Left lobe of liver (tissue), 2 donors: ENCODE results near the gene ZNF440. TPM values are rescaled to one million over a fixed set of nuclear protein-coding genes. Genes with fewer than 3 reads are reported as not detected.
"Not testable (repeated sequence)": the region's sequence is repeated elsewhere in the genome, so short reads cannot be mapped to it uniquely, and the experiment has no call there.

Experiments used
- ATAC-seq: fragments of 200-7000 bp; cut with Tn5 transposase; one replicate; pipeline ENCODE4 v1.9.1; 2020; ENCODE audit warnings: mild to moderate bottlenecking, moderate library complexity
- DNase-seq: peaks from one replicate; pipeline ENCODE4 v3.0.0-alpha.2; 2020; ENCODE audit warnings: low spot score
- total RNA-seq: library from RNA; stranded (reverse); gene quantifications from one replicate; pipeline ENCODE4 v1.2.1, GENCODE V29; 2021
- donor health status: DM: no; HTN: no; CAD: no; lungs with moderate emphysema.
- donor health status: DM: no; HTN: yes; CAD: no.

ZNF440 gene
- total RNA-seq, 1 donor from 2014 or later = 4.7 TPM

GRCh38 chr19:11821474-11822109 is 7.5 kb downstream of the ZNF440 start:
- ATAC-seq (no peak), DNase-seq (no peak)

GRCh38 chr19:11828957-11829876 is 15.1 kb downstream of the ZNF440 start:
- DNase-seq, ATAC-seq: not testable (repeated sequence)

- ATAC-seq (no peak), DNase-seq (no peak)
Measured at GRCh38 chr19:11832253-11832912, 18.3 kb downstream of the ZNF440 start.

DNA sequence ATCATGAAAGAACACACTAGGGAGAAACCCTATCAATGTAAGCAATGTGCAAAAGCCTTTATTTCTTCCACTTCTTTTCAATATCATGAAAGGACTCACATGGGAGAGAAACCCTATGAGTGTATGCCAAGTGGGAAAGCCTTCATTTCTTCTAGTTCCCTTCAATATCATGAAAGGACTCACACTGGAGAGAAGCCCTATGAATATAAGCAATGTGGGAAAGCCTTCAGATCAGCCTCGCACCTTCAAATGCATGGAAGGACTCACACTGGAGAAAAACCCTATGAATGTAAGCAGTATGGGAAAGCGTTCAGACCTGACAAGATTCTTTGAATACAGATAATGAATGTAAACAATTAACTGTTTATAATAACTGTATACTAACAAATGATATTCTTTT is 19.5 kb downstream of the ZNF440 start:
- DNase-seq = no peak

GRCh38 chr19:11835626-11836066 is 21.6 kb downstream of the ZNF440 start:
- DNase-seq, ATAC-seq: not testable (repeated sequence)

More for the DNA sequence above, 19.5 kb downstream of the ZNF440 start:
- no peak for ATAC-seq

DNA sequence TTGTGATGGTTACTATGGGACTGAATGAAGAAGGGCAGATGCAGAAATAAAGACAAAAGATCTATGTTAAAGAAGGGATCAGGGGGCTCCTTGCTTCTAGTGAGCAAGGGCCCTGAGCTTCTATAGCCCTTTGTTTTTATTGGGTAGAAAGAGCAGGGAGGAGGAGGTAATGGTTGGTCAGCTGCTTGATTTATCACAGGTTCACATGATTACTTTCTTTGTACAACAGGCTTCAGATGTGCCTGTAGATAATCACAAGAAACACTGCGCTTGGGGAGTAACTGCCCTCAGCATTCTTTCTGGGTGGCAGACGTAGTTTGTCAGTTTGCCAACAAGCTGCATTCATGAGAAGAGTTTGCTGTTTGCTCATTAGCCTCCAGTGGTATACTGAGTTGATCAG is 29.6 kb downstream of the ZNF440 start:
- no peak for DNase-seq
- no peak for ATAC-seq

DNA sequence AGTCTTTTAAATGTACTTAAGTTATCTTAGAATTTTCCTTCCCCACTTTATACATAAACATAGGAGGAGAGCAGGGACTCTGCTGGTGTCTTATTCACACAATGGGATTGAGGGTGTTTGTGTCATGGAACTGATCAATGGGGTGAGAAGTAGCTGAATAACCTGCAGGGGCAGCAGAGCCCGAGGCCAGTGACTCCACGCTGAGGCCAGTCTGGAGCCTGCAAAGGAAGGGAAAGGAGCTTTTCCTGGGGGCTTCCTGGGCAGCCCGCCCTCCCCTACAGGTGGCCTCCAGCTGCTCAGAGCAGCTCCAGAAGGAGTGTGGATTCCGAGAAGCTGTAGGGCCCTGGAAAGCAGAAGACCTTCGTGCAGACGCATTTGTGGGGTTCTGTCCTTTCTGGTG is 33.5 kb downstream of the ZNF440 start:
- ATAC-seq, DNase-seq: not testable (repeated sequence)

GRCh38 chr19:11848200-11848593 is 34.1 kb downstream of the ZNF440 start:
- ATAC-seq (no peak), DNase-seq (no peak)

- peak; percentile 93 for ATAC-seq
- peak; percentile 72 for DNase-seq
Measured at GRCh38 chr19:11848594-11849469, 34.8 kb downstream of the ZNF440 start, which contains the start of gene ZNF439. TSS of gene ZNF439 (plus strand) at chr19:11848726. CDS start at chr19:11848868, 142 bp downstream.

DNA sequence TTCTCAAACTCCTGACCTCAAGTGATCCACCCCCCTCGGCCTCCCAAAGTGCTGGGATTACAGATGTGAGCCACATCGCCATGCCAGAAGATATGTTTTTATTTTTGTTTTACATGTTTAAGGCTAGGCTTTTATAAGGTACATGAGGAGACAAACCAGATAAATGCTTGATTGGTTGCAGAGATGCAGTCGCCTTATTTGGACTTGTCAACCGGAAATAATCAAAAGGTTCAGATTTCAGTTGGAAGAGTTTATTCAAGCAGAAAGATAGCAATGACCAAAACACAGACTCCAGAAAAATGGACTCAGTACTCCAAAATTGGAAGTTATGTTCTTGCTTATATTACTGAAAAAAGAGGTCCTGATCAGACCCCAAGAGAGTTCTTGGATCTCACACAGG is 36.2 kb downstream of the ZNF440 start:
- not testable (repeated sequence) for ATAC-seq, DNase-seq

DNA sequence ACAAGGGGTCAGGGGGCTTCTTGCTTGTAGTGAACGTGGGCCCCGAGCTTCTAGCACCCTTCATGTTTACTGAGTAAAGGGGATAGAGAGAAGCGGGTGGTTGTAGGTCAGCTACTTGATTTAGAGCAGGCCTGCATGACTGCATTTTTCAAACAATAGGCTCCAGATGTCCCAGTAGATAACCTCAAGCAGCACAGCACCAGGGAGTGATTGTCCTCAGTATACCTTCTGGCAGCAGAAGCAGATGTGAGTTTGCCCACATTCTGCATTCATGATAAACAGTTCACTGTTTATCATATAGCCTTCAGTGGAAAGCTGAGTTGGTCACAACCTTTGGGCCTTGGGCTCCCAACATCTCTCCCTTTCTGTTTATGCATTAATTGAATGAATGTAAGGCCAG is 39.3 kb downstream of the ZNF440 start:
- ATAC-seq = no peak
- no peak for DNase-seq

DNA sequence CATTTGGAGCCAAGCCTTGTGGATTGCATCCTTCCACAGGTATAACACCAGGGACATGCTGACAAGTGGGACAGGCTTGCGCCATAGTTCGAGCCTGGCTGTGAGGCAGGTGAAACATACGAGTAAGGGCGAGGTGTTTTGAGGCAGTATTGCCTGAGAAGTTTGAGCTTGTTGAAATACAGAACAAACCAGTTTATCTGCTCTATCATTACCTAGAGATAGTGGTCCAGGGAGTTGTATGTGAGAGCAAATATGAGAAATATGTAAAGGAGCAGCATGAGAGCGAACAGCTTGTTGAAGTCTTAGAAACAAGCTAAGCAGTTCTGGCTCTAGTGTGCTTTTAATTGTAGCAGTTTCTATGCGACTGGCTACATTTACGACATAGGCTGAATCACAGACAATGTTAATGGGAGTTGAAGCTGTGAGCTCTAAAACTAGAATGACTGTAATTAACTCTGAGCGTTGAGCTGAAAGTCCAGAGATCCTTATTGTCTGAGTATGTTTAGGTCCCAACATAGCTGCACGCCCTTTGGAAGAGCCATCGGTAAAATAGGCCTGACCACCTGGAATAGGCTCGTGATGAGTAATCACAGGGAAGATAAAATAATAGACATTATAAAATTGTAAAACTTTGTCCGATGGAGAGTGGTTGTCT is 42.6 kb downstream of the ZNF440 start:
- ATAC-seq = no peak
- DNase-seq = no peak

- no peak for ATAC-seq
- DNase-seq = no peak
Measured at GRCh38 chr19:11860721-11861120, 46.6 kb downstream of the ZNF440 start.

- no peak for ATAC-seq
Measured at GRCh38 chr19:11861301-11861700, 47.2 kb downstream of the ZNF440 start.

DNA sequence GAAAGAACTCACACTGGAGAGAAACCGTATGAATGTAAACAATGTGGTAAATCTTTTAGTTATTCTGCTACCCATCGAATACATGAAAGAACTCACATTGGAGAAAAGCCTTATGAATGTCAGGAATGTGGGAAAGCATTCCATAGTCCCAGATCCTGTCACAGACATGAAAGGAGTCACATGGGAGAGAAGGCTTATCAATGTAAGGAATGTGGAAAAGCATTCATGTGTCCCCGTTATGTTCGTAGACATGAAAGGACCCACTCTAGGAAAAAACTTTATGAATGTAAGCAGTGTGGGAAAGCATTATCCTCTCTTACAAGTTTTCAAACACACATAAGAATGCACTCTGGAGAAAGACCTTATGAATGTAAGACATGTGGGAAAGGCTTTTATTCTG is 53.7 kb downstream of the ZNF440 start:
- DNase-seq, ATAC-seq: not testable (repeated sequence)

More at GRCh38 chr19:11861301-11861700, 47.2 kb downstream of the ZNF440 start:
- no peak for DNase-seq

- ATAC-seq (no peak), DNase-seq (no peak)
Measured at GRCh38 chr19:11868188-11868587, 54.1 kb downstream of the ZNF440 start.

DNA sequence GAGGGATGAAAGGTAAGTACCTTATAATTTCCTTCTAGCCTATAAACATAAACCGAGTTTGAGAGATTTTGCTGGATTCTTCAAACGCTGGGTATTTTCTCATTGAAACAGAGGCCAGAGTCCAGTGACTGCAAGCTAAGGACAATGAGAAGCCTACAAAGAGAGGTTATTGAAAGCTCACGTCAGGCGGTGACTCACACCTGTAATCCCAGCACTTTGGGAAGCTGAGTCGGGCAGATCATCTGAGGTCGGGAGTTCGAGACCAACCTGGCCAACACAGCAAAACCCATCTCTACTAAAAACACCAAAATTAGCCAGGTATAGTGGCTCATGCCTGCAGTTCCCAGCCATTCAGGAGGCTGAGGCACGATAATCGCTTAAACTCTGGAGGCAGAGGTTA is 58.6 kb downstream of the ZNF440 start:
- DNase-seq (no peak), ATAC-seq (no peak)

DNA sequence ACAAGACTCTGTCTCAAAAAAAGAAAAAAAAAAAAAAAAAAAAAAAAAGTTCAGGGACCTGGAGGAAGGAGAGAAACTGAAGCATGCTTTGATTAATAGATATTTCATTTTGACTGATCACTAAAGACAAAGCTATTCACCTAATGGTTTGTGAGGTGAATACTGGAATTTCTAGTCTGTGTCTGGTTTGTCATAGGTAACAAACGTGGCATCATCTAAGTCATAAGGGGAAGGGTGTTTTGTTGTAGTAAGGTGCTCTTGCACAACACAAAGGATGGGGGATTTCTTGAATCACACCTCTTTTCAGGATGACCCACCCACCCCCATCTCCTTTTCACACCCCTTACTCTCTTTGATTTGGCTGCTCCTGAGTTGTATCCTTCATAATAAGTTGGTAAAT is 59.7 kb downstream of the ZNF440 start:
- DNase-seq (no peak), ATAC-seq (no peak)

DNA sequence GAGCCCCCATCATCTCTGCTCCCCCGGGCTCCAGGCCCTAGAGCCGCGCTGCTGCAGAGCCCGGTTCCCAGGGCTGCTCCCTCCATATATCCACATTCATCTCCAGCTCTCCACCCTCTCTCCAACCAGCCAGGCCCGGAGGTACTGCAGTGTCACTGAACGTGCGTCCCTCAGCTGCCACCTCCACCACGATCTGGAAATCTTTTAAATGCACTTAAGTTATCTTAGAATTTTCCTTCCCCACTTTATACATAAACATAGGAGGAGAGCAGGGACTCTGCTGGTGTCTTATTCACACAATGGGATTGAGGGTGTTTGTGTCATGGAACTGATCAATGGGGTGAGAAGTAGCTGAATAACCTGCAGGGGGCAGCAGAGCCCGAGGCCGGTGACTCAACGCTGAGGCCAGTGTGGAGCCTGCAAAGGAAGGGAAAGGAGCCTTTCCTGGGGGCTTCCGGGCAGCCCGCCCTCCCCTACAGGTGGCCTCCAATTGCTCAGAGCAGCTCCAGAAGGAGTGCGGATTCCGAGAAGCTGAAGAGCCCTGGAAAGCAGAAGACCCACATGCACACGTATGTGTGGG is 65.7 kb downstream of the ZNF440 start:
- DNase-seq = not testable (repeated sequence)
- ATAC-seq = peak; percentile 59
